Rectal smooth muscle tissue (tissue), 1 donor: ENCODE measurements around the gene TMEM169.

Source experiments
- H3K27ac ChIP-seq: one replicate; pipeline ENCODE4 v1.7.0; 2013; ENCODE audit warnings: low read depth, low read length, inconsistent platforms
- H3K27me3 ChIP-seq: one replicate; pipeline ENCODE4 v1.7.0; 2013; ENCODE audit warnings: low read length; ENCODE audit not compliant: control insufficient read depth, insufficient read depth
- H3K36me3 ChIP-seq: one replicate; pipeline ENCODE4 v1.7.0; 2013; ENCODE audit warnings: low read length; ENCODE audit not compliant: control insufficient read depth, insufficient read depth
- H3K4me1 ChIP-seq: one replicate; pipeline ENCODE4 v1.7.0; 2013; ENCODE audit warnings: low read length; ENCODE audit not compliant: control insufficient read depth, insufficient read depth
- H3K4me3 ChIP-seq: one replicate; pipeline ENCODE4 v1.7.0; 2013; ENCODE audit warnings: low read length
- H3K9ac ChIP-seq: one replicate; pipeline ENCODE4 v1.7.0; 2013; ENCODE audit warnings: low read length

TMEM169 gene

GRCh38 chr2:216081487-216082116, at the start of gene TMEM169, which contains the start of gene PECR:
TSS of gene TMEM169 (plus strand) at chr2:216081919. CDS start at chr2:216095964, 14,045 bp downstream.
TSS of gene PECR (minus strand) at chr2:216081809. CDS start at chr2:216081741, 68 bp downstream.
- H3K4me1 ChIP-seq = peaks cover 7% of the 10 kb centered on the region
- no peaks in the 10 kb centered on the region for H3K27me3 ChIP-seq
- H3K36me3 ChIP-seq = no peaks in the 10 kb centered on the region
- H3K4me3 ChIP-seq = peak within 1 kb of the TSS; percentile 82
- peak within 1 kb of the TSS; percentile 30 for H3K9ac ChIP-seq
- H3K27ac ChIP-seq = no peak within 1 kb of the TSS

- Histone ChIP-seq H3K27ac (no peak overlapping the region), H3K4me1 (no peaks in the 10 kb centered on the region), H3K36me3 (no peaks in the 10 kb centered on the region)
Measured at GRCh38 chr2:216031960-216032689, 49.6 kb upstream of the TMEM169 start.

GRCh38 chr2:216033403-216033802, 48.3 kb upstream of the TMEM169 start:
- H3K4me1 ChIP-seq = no peaks in the 10 kb centered on the region
- H3K27me3 ChIP-seq = no peaks in the 10 kb centered on the region

More at GRCh38 chr2:216031960-216032689, 49.6 kb upstream of the TMEM169 start:
- H3K4me3 ChIP-seq = no peak overlapping the region
- no peak overlapping the region for H3K9ac ChIP-seq
- no peaks in the 10 kb centered on the region for H3K27me3 ChIP-seq

GRCh38 chr2:216034065-216034464, 47.7 kb upstream of the TMEM169 start:
- Histone ChIP-seq H3K4me3 (no peak overlapping the region), H3K27ac (no peak overlapping the region), H3K36me3 (peaks cover 3% of the 10 kb centered on the region), H3K4me1 (no peaks in the 10 kb centered on the region), H3K9ac (no peak overlapping the region), H3K27me3 (no peaks in the 10 kb centered on the region)

More at GRCh38 chr2:216033403-216033802, 48.3 kb upstream of the TMEM169 start:
- Histone ChIP-seq H3K27ac (no peak overlapping the region), H3K36me3 (peaks cover 3% of the 10 kb centered on the region), H3K4me3 (no peak overlapping the region), H3K9ac (no peak overlapping the region)

- H3K4me1 ChIP-seq = no peaks in the 10 kb centered on the region
- peaks cover 9% of the 10 kb centered on the region for H3K36me3 ChIP-seq
- H3K27me3 ChIP-seq = no peaks in the 10 kb centered on the region
- H3K4me3 ChIP-seq = no peak overlapping the region
- no peak overlapping the region for H3K27ac ChIP-seq
- H3K9ac ChIP-seq = no peak overlapping the region
Measured at GRCh38 chr2:216039918-216040317, 41.8 kb upstream of the TMEM169 start.

- H3K36me3 ChIP-seq = peaks cover 9% of the 10 kb centered on the region
- H3K27me3 ChIP-seq = no peaks in the 10 kb centered on the region
- no peak overlapping the region for H3K4me3 ChIP-seq
- no peak overlapping the region for H3K9ac ChIP-seq
- H3K27ac ChIP-seq = no peak overlapping the region
- no peaks in the 10 kb centered on the region for H3K4me1 ChIP-seq
Measured at GRCh38 chr2:216041438-216041837, 40.3 kb upstream of the TMEM169 start.

- H3K27me3 ChIP-seq = no peaks in the 10 kb centered on the region
- H3K36me3 ChIP-seq = peaks cover 6% of the 10 kb centered on the region
- no peak overlapping the region for H3K4me3 ChIP-seq
- H3K4me1 ChIP-seq = no peaks in the 10 kb centered on the region
- no peak overlapping the region for H3K27ac ChIP-seq
- H3K9ac ChIP-seq = no peak overlapping the region
Measured at GRCh38 chr2:216043949-216044348, 37.8 kb upstream of the TMEM169 start.

GRCh38 chr2:216044883-216045486, 36.7 kb upstream of the TMEM169 start:
- Histone ChIP-seq H3K27ac (no peak overlapping the region), H3K4me1 (no peaks in the 10 kb centered on the region), H3K4me3 (no peak overlapping the region), H3K27me3 (no peaks in the 10 kb centered on the region), H3K36me3 (peaks cover 6% of the 10 kb centered on the region), H3K9ac (no peak overlapping the region)

- Histone ChIP-seq H3K4me1 (no peaks in the 10 kb centered on the region), H3K27me3 (no peaks in the 10 kb centered on the region), H3K4me3 (no peak overlapping the region), H3K27ac (no peak overlapping the region), H3K9ac (no peak overlapping the region), H3K36me3 (peaks cover 6% of the 10 kb centered on the region)
Measured at GRCh38 chr2:216047397-216047796, 34.3 kb upstream of the TMEM169 start.

- no peaks in the 10 kb centered on the region for H3K27me3 ChIP-seq
- no peaks in the 10 kb centered on the region for H3K36me3 ChIP-seq
- no peak overlapping the region for H3K9ac ChIP-seq
- H3K4me1 ChIP-seq = no peaks in the 10 kb centered on the region
- no peak overlapping the region for H3K27ac ChIP-seq
- no peak overlapping the region for H3K4me3 ChIP-seq
Measured at GRCh38 chr2:216049452-216049851, 32.3 kb upstream of the TMEM169 start.

- H3K27me3 ChIP-seq = no peaks in the 10 kb centered on the region
- no peak overlapping the region for H3K27ac ChIP-seq
- no peaks in the 10 kb centered on the region for H3K4me1 ChIP-seq
- no peaks in the 10 kb centered on the region for H3K36me3 ChIP-seq
- no peak overlapping the region for H3K9ac ChIP-seq
- no peak overlapping the region for H3K4me3 ChIP-seq
Measured at GRCh38 chr2:216051350-216051749, 30.4 kb upstream of the TMEM169 start.

- H3K36me3 ChIP-seq = no peaks in the 10 kb centered on the region
- H3K9ac ChIP-seq = no peak overlapping the region
- no peak overlapping the region for H3K4me3 ChIP-seq
- H3K4me1 ChIP-seq = no peaks in the 10 kb centered on the region
- H3K27me3 ChIP-seq = no peaks in the 10 kb centered on the region
- no peak overlapping the region for H3K27ac ChIP-seq
Measured at GRCh38 chr2:216052420-216052819, 29.3 kb upstream of the TMEM169 start.
